Measurements from ENCODE around the gene SHTN1.

DNA sequence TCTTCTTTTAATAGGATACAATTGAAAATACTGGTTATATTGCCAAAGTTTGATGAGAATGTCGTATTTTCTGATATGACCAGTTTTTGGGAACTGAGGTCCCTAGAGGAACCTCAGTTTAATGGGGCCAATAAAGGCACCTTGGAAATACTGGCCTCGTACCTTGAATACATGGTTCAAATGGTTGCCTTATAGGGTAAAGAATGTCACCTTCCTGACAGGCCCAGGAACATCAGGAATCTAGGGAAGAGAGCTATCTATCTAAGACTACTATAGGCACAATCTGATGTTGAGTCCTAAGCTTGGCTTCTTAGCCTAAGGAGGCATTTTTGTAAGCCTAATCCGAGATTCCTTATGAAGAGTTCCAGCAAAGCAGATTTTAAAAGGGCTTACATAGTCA is 9.3 kb downstream of the SHTN1 start:
- TF ChIP-seq, protein P1, sequence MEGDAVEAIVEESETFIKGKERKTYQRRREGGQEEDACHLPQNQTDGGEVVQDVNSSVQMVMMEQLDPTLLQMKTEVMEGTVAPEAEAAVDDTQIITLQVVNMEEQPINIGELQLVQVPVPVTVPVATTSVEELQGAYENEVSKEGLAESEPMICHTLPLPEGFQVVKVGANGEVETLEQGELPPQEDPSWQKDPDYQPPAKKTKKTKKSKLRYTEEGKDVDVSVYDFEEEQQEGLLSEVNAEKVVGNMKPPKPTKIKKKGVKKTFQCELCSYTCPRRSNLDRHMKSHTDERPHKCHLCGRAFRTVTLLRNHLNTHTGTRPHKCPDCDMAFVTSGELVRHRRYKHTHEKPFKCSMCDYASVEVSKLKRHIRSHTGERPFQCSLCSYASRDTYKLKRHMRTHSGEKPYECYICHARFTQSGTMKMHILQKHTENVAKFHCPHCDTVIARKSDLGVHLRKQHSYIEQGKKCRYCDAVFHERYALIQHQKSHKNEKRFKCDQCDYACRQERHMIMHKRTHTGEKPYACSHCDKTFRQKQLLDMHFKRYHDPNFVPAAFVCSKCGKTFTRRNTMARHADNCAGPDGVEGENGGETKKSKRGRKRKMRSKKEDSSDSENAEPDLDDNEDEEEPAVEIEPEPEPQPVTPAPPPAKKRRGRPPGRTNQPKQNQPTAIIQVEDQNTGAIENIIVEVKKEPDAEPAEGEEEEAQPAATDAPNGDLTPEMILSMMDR (IDR thresholded peaks at IDR 0.05): no peak
- TF ChIP-seq POLR2A (IDR thresholded peaks at IDR 0.05): no peak
